Effector memory CD8-positive, alpha-beta T cell (primary cell): ENCODE data around the gene CYB5D1.

Source experiments
- ATAC-seq: fragments of 150-1000 bp; cut with Tn5 transposase; replicated peaks from 2 replicates; pipeline ENCODE4 v1.10.0; 2021; ENCODE audit warnings: mild to moderate bottlenecking, moderate library complexity
- DNase-seq, 3 experiments: peaks; one replicate each; pipeline ENCODE4 v3.0.0; 2021
- H3K27ac Mint-ChIP-seq, 2 donors: one replicate each; pipeline ENCODE4 v1.8.0; 2022; ENCODE audit warnings: mild to moderate bottlenecking in 2 of 2, mixed read lengths in 2 of 2, moderate library complexity in 2 of 2
- H3K27me3 Mint-ChIP-seq, 2 donors: one replicate each; pipeline ENCODE4 v1.8.0; 2022; ENCODE audit warnings: mixed read lengths in 2 of 2
- H3K36me3 Mint-ChIP-seq: one replicate; pipeline ENCODE4 v1.8.0; 2022; ENCODE audit warnings: mild to moderate bottlenecking, moderate library complexity, mixed read lengths; ENCODE audit not compliant: insufficient read depth
- H3K4me1 Mint-ChIP-seq, 2 donors: one replicate each; pipeline ENCODE4 v1.8.0; 2022; ENCODE audit warnings: low read depth in 2 of 2, mixed read lengths in 2 of 2
- H3K4me3 Mint-ChIP-seq, 2 donors: one replicate each; pipeline ENCODE4 v1.8.0; 2022; ENCODE audit warnings: mild to moderate bottlenecking in 2 of 2, mixed read lengths in 2 of 2, moderate library complexity in 2 of 2
- H3K9me3 Mint-ChIP-seq, 2 donors: one replicate each; pipeline ENCODE4 v1.8.0; 2022; ENCODE audit warnings: mixed read lengths in 2 of 2

CYB5D1 gene

DNA sequence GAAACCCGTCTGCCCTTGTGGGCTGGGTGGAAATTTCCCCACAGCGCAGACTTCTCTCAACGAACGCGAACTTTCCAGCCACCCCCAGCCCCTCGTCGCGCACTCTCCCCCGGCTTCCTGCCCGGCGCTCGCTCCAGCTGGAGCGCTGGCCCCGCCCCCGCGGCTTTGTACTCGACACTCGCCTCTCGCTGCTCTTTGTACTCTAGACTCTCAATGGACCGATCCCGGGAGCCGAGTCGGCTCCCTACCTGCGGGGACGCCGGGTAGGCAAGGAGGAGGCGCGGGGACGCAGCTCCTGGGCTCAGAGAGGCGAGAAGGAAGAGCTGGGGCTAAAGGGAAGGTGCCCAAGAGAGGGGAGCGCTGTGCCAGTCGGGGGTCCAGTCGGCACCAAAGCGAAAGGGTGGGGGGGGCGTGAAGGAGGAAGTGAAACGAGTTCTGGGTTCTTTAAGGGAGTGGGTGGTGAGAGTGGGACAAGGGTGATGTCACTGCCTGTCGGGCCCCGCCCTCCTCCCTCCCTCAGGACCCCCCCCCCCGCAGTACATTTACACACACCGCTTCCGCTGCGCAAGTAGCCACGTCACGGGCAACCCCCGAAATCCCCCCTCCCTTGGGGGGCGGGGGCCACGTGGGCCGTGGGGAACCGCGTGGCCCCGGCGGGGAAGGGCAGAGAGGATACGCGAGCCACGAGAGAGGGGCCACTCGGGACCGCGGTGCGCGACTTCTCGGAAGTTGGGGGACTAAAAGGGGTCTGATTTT, 14.1 kb upstream of the CYB5D1 start:
- ATAC-seq (peak; percentile 28), DNase-seq (peak; percentile 92 to 93 (median 92))
- no peaks in the 10 kb centered on the region for H3K9me3 Mint-ChIP-seq
- H3K4me3 Mint-ChIP-seq, result peak overlapping the region; percentile 93 to 100
- H3K27me3 Mint-ChIP-seq, result no peaks in the 10 kb centered on the region
- peak overlapping the region; percentile 100 for H3K27ac Mint-ChIP-seq
- peaks cover 52 to 54% of the 10 kb centered on the region in 2 donors for H3K4me1 Mint-ChIP-seq
- H3K36me3 Mint-ChIP-seq, result peaks cover 91% of the 10 kb centered on the region

DNA sequence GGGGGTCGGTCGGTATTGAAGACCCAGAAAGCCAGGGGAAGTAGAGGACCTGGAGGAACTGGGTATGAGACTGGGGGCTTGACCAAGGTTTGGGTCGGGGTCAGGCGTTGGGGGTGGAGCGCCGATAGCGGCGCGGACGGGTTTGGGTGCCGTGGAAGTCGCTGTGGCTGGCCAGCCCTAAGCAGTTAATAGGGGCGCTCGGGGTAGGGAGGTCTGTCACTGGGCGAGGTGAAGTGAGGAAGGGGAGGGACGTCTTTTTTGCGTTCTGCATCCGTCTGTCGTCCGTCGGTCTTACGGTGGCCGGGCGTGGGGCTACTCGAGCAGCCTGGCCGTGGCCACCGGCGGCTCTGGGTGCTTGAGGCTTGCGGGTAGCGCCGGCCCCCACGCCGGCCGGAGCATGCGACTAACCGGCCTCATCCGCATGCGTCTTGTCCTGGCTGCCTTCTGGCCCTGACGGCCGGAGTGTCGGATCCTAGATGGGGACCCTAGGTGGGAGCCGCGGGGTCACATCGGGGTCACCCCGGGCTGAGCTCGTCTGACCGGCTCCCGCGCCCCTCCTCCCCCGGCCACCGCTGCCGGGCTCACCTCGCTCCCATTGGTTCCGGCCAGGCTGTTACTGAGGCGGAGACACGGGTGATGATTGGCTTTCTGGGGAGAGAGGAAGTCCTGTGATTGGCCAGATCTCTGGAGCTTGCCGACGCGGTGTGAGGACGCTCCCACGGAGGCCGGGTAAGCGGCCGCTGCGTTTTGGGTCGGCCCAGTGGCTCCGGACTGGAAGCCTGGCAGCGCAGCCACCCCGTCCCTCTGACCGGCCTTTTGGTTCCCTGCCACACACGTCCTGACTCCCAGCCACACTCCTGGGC, 13.3 kb upstream of the CYB5D1 start:
- Mint-ChIP-seq H3K4me3 (peak overlapping the region; percentile 93 to 100), H3K27me3 (no peaks in the 10 kb centered on the region), H3K27ac (peak overlapping the region; percentile 100), H3K4me1 (peaks cover 46 to 48% of the 10 kb centered on the region in 2 donors), H3K36me3 (peaks cover 96% of the 10 kb centered on the region), H3K9me3 (no peaks in the 10 kb centered on the region)
- ATAC-seq, result peak; percentile 20
- DNase-seq, result peak; percentile 75 to 81 (median 78)

- Mint-ChIP-seq H3K9me3 (no peaks in the 10 kb centered on the region), H3K4me3 (peak overlapping the region; percentile 93 to 100), H3K27ac (peak overlapping the region; percentile 100), H3K27me3 (no peaks in the 10 kb centered on the region), H3K36me3 (peaks cover 97% of the 10 kb centered on the region), H3K4me1 (peaks cover 39 to 43% of the 10 kb centered on the region in 2 donors)
- DNase-seq (no peak), ATAC-seq (no peak)
Measured at GRCh38 chr17:7845359-7846062, 12.3 kb upstream of the CYB5D1 start.

- Mint-ChIP-seq H3K9me3 (no peaks in the 10 kb centered on the region), H3K4me3 (peak overlapping the region in 1 of 2 donors; percentile 93), H3K4me1 (peaks cover 36 to 41% of the 10 kb centered on the region in 2 donors), H3K27ac (peak overlapping the region; percentile 73 to 100), H3K27me3 (no peaks in the 10 kb centered on the region), H3K36me3 (peaks cover 97% of the 10 kb centered on the region)
- no peak for ATAC-seq
- no peak for DNase-seq
Measured at GRCh38 chr17:7846063-7846735, 11.6 kb upstream of the CYB5D1 start.

DNA sequence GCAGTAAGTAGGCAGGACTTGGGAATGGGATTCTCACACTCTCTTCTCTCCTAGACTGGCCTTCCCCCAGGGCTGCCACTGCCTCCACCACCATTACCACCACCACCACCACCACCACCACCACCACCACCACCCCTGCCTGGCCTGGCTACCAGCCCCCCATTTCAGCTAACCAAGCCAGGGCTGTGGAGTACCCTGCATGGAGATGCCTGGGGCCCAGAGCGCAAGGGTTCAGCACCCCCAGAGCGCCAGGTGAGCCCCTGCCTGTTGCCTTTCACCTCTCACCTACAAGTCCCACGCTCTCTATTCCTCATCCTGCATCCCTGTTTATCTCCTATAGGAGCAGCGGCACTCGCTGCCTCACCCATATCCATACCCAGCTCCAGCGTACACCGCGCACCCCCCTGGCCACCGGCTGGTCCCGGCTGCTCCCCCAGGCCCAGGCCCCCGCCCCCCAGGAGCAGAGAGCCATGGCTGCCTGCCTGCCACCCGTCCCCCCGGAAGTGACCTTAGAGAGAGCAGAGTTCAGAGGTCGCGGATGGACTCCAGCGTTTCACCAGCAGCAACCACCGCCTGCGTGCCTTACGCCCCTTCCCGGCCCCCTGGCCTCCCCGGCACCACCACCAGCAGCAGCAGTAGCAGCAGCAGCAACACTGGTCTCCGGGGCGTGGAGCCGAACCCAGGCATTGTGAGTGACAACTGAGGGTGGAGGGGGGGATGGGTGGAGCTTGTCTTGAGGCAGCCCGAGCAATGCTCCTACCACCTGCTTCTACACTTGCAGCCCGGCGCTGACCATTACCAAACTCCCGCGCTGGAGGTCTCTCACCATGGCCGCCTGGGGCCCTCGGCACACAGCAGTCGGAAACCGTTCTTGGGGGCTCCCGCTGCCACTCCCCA, 10.8 kb upstream of the CYB5D1 start:
- peak overlapping the region; percentile 8 to 93 for H3K4me3 Mint-ChIP-seq

GRCh38 chr17:7848131-7848579, 9.6 kb upstream of the CYB5D1 start:
- Mint-ChIP-seq H3K4me3 (peak overlapping the region in 1 of 2 donors; percentile 21), H3K36me3 (peaks cover 97% of the 10 kb centered on the region), H3K27me3 (no peaks in the 10 kb centered on the region), H3K27ac (peak overlapping the region in 1 of 2 donors; percentile 95), H3K9me3 (no peaks in the 10 kb centered on the region), H3K4me1 (peaks cover 19 to 34% of the 10 kb centered on the region in 2 donors)
- DNase-seq (no peak), ATAC-seq (no peak)

More for the DNA sequence above, 10.8 kb upstream of the CYB5D1 start:
- ATAC-seq (no peak), DNase-seq (no peak)
- Mint-ChIP-seq H3K4me1 (peaks cover 29 to 43% of the 10 kb centered on the region in 2 donors), H3K27me3 (no peaks in the 10 kb centered on the region), H3K9me3 (no peaks in the 10 kb centered on the region), H3K27ac (peak overlapping the region; percentile 73 to 95), H3K36me3 (peaks cover 97% of the 10 kb centered on the region)

GRCh38 chr17:7848739-7849129, 9.1 kb upstream of the CYB5D1 start:
- peak overlapping the region in 1 of 2 donors; percentile 95 for H3K27ac Mint-ChIP-seq
- DNase-seq (no peak), ATAC-seq (no peak)
- H3K9me3 Mint-ChIP-seq, result no peaks in the 10 kb centered on the region
- peaks cover 15 to 28% of the 10 kb centered on the region in 2 donors for H3K4me1 Mint-ChIP-seq
- H3K27me3 Mint-ChIP-seq, result no peaks in the 10 kb centered on the region
- peaks cover 92% of the 10 kb centered on the region for H3K36me3 Mint-ChIP-seq
- H3K4me3 Mint-ChIP-seq, result no peak overlapping the region

- peak overlapping the region in 1 of 2 donors; percentile 14 for H3K4me3 Mint-ChIP-seq
- ATAC-seq (no peak), DNase-seq (no peak)
- H3K9me3 Mint-ChIP-seq, result no peaks in the 10 kb centered on the region
- H3K36me3 Mint-ChIP-seq, result peaks cover 87% of the 10 kb centered on the region
- H3K27ac Mint-ChIP-seq, result peak overlapping the region in 1 of 2 donors; percentile 95
- no peaks in the 10 kb centered on the region for H3K27me3 Mint-ChIP-seq
- peaks cover 10 to 23% of the 10 kb centered on the region in 2 donors for H3K4me1 Mint-ChIP-seq
Measured at GRCh38 chr17:7849130-7849750, 8.6 kb upstream of the CYB5D1 start.

- peak overlapping the region in 1 of 2 donors; percentile 95 for H3K27ac Mint-ChIP-seq
- H3K27me3 Mint-ChIP-seq, result no peaks in the 10 kb centered on the region
- no peak for DNase-seq
- peaks cover 7 to 20% of the 10 kb centered on the region in 2 donors for H3K4me1 Mint-ChIP-seq
- peaks cover 80% of the 10 kb centered on the region for H3K36me3 Mint-ChIP-seq
- H3K9me3 Mint-ChIP-seq, result no peaks in the 10 kb centered on the region
- H3K4me3 Mint-ChIP-seq, result peak overlapping the region in 1 of 2 donors; percentile 79
- no peak for ATAC-seq
Measured at GRCh38 chr17:7849751-7850504, 7.9 kb upstream of the CYB5D1 start.

DNA sequence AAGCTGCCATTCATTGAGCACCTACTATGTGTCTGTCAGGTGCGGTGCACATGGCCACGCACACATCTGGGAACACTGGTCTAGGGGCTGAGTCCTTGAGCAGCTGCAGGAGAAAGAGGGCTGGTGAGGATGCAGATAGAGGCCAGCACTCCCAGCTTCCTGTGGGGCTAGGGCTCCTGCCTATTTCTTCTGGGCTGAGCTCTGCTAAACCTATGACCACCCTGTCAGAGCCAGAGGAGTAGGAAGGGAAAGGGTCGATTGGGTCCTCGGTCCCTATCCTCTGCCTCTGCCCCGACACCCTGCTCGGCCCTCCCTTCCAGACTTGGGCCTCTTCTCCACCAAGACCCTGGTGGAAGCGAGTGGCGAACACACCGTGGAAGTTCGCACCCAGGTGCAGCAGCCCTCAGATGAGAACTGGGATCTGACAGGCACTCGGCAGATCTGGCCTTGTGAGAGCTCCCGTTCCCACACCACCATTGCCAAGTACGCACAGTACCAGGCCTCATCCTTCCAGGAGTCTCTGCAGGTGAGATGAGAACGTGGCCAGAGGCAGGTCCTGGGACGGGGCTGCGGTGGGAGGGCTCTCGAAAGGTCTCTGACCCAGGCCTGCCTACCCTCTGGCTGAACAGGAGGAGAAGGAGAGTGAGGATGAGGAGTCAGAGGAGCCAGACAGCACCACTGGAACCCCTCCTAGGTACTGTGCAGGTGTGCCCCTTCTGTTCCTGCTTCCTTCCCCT, 6.9 kb upstream of the CYB5D1 start:
- no peak for DNase-seq
- peaks cover 7 to 15% of the 10 kb centered on the region in 2 donors for H3K4me1 Mint-ChIP-seq

More for the DNA sequence above, 6.9 kb upstream of the CYB5D1 start:
- H3K36me3 Mint-ChIP-seq, result peaks cover 71% of the 10 kb centered on the region
- H3K4me3 Mint-ChIP-seq, result peak overlapping the region; percentile 72 to 79
- H3K9me3 Mint-ChIP-seq, result no peaks in the 10 kb centered on the region
- ATAC-seq, result peak; percentile 4
- no peaks in the 10 kb centered on the region for H3K27me3 Mint-ChIP-seq
- peak overlapping the region in 1 of 2 donors; percentile 95 for H3K27ac Mint-ChIP-seq
